ENCODE results near the gene IPMK. TPM values are rescaled to one million over a fixed set of nuclear protein-coding genes. Genes with fewer than 3 reads are reported as not detected.

Gene IPMK
- total RNA-seq, 1 donor, result 10.9 TPM

DNA sequence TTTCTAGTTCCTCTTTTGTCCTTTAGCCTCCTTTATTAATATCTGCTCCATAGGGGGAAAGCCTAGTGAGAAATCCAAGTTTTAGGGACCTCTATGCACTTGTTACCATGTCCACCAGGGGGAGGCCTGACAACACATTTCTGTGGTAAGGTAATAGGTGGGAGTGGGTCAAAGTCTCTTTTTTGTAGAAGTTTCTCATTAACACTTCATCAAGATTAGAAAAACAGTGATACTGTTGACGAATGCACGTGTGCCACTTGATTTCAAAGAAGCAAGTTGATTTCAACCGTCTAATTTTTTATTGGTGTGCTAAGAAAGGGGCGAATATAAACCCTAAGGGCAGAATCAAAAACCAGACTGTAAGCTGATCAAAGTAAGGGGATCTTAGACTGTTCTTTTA lies 31.9 kb upstream of the IPMK start:
- Histone ChIP-seq H4K20me1 (ENCODE audit: insufficient read depth, low read length) (no peaks in the 10 kb centered on the region), H3K4me1 (ENCODE audit: insufficient read depth, low read length) (no peaks in the 10 kb centered on the region), H3K4me2 (ENCODE audit: insufficient read depth, low read length) (no peak overlapping the region), H2AFZ (ENCODE audit: low read length) (no peak overlapping the region), H3K27me3 (ENCODE audit: insufficient read depth, low read length) (peaks cover 9% of the 10 kb centered on the region), H3K27ac (ENCODE audit: low read depth, low read length) (no peak overlapping the region), H3K36me3 (ENCODE audit: insufficient read depth, low read length) (no peaks in the 10 kb centered on the region), H3K79me2 (ENCODE audit: insufficient read depth, low read length) (no peaks in the 10 kb centered on the region), H3K9me3 (ENCODE audit: low read depth, low read length) (no peaks in the 10 kb centered on the region), H3K4me3 (ENCODE audit: insufficient read depth, low read length) (no peak overlapping the region)
- peak; percentile 65 for DNase-seq (ENCODE audit: insufficient read length, low spot score, missing footprints)
- TF ChIP-seq CTCF (IDR thresholded peaks at IDR 0.05; ENCODE audit: extremely low read depth, low read depth, low read length), result peak; percentile 87

GRCh38 chr10:58293989-58294388 lies 26.3 kb upstream of the IPMK start:
- Histone ChIP-seq H3K9me3 (ENCODE audit: low read depth, low read length) (no peaks in the 10 kb centered on the region), H3K79me2 (ENCODE audit: insufficient read depth, low read length) (no peaks in the 10 kb centered on the region), H3K4me2 (ENCODE audit: insufficient read depth, low read length) (no peak overlapping the region), H4K20me1 (ENCODE audit: insufficient read depth, low read length) (no peaks in the 10 kb centered on the region), H3K4me3 (ENCODE audit: insufficient read depth, low read length) (no peak overlapping the region), H3K36me3 (ENCODE audit: insufficient read depth, low read length) (no peaks in the 10 kb centered on the region), H3K4me1 (ENCODE audit: insufficient read depth, low read length) (no peaks in the 10 kb centered on the region), H3K27me3 (ENCODE audit: insufficient read depth, low read length) (no peaks in the 10 kb centered on the region), H3K27ac (ENCODE audit: low read depth, low read length) (no peak overlapping the region), H2AFZ (ENCODE audit: low read length) (no peak overlapping the region)
- no peak for TF ChIP-seq CTCF (IDR thresholded peaks at IDR 0.05; ENCODE audit: extremely low read depth, low read depth, low read length)
- no peak for DNase-seq (ENCODE audit: insufficient read length, low spot score, missing footprints)

DNA sequence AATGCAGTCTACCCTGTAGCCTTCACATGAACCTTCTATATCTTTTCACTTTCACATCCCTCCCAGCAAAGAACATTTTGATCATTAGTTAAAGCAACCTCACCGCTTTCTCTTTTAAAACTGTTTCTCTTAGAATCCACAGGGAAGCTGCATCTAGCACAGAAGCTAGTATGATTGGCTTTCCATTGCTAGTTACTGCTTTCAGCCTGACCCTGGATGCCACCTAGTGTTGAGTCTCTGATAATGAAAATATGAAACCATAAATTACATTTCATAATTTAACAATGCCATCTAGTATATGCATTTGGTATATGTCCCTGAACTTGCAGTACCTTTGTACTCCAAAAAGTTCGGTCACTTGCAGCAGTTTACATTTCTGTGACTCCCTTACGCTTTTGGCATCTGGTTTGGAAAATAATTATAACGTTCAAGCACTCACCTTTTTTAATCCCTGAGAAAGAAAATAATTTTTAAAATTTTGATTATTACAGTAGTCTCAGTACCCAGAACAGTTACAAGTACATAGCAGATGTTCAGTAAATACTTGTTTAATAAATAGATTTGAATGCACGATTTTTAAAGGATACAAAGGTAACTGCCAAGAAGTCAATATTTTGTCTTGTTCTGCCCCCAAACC lies 24.0 kb upstream of the IPMK start:
- Histone ChIP-seq H3K4me3 (ENCODE audit: insufficient read depth, low read length) (no peak overlapping the region), H3K79me2 (ENCODE audit: insufficient read depth, low read length) (no peaks in the 10 kb centered on the region), H3K36me3 (ENCODE audit: insufficient read depth, low read length) (no peaks in the 10 kb centered on the region), H4K20me1 (ENCODE audit: insufficient read depth, low read length) (no peaks in the 10 kb centered on the region), H3K9me3 (ENCODE audit: low read depth, low read length) (no peaks in the 10 kb centered on the region), H2AFZ (ENCODE audit: low read length) (no peak overlapping the region), H3K27ac (ENCODE audit: low read depth, low read length) (no peak overlapping the region), H3K4me1 (ENCODE audit: insufficient read depth, low read length) (no peaks in the 10 kb centered on the region), H3K27me3 (ENCODE audit: insufficient read depth, low read length) (no peaks in the 10 kb centered on the region), H3K4me2 (ENCODE audit: insufficient read depth, low read length) (no peak overlapping the region)
- peak; percentile 46 for DNase-seq (ENCODE audit: insufficient read length, low spot score, missing footprints)
- peak; percentile 76 for TF ChIP-seq CTCF (IDR thresholded peaks at IDR 0.05; ENCODE audit: extremely low read depth, low read depth, low read length)

DNA sequence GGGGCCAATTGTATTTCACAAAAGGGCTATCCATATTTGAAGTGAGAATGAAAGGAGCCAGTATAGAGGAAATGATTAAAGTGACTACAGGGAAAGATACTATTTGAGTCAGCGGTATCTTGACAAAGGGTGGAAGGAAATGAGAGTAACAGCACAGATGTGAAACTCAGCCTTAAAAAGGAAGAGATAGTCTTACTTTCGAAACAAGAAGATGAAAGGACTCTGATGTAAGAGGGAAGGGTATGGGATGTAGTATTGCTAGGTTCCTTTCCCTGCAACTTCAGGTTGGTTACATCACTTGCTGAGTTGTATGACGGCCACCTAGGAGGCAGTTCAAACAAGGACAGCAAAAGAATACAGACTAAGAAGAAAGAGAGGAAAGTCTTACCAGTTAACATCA lies 14.9 kb upstream of the IPMK start:
- no peak for DNase-seq (ENCODE audit: insufficient read length, low spot score, missing footprints)
- Histone ChIP-seq H3K79me2 (ENCODE audit: insufficient read depth, low read length) (no peaks in the 10 kb centered on the region), H3K36me3 (ENCODE audit: insufficient read depth, low read length) (peaks cover 7% of the 10 kb centered on the region), H3K27me3 (ENCODE audit: insufficient read depth, low read length) (no peaks in the 10 kb centered on the region), H3K4me2 (ENCODE audit: insufficient read depth, low read length) (no peak overlapping the region), H3K4me3 (ENCODE audit: insufficient read depth, low read length) (no peak overlapping the region), H2AFZ (ENCODE audit: low read length) (no peak overlapping the region), H3K27ac (ENCODE audit: low read depth, low read length) (no peak overlapping the region), H3K4me1 (ENCODE audit: insufficient read depth, low read length) (peaks cover 13% of the 10 kb centered on the region), H4K20me1 (ENCODE audit: insufficient read depth, low read length) (no peaks in the 10 kb centered on the region), H3K9me3 (ENCODE audit: low read depth, low read length) (no peaks in the 10 kb centered on the region)
- no peak for TF ChIP-seq CTCF (IDR thresholded peaks at IDR 0.05; ENCODE audit: extremely low read depth, low read depth, low read length)

All from osteoblast (primary cell).